GM21723 (cell line): ENCODE results near the gene MIF.

Experiments used
- ATAC-seq: cut with Tn5 transposase; IDR thresholded peaks from one replicate; pipeline ENCODE4 v1.9.1; 2021; ENCODE audit warnings: mild to moderate bottlenecking, moderate library complexity; ENCODE audit not compliant: unreplicated experiment

Gene MIF

DNA sequence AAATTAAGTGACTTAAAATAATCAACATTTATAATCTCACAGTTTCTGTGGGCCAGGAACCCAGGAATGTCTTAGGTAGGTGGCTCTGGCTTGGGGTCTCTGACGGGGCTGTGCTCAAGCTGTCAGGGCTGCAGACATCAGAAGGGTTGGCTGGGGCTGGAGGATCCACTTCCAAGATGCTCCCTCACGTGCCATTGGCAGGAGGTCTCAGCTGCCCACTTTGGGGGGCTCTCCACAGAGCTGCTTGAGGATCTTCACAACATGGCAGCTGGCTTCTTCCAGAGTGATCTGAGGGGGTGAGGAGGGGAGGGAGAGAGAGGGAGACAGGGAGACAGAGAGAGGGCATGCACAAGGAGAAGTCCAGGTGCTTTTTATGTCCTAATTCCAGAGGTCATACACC, 18.4 kb upstream of the MIF start:
- no peak for ATAC-seq

DNA sequence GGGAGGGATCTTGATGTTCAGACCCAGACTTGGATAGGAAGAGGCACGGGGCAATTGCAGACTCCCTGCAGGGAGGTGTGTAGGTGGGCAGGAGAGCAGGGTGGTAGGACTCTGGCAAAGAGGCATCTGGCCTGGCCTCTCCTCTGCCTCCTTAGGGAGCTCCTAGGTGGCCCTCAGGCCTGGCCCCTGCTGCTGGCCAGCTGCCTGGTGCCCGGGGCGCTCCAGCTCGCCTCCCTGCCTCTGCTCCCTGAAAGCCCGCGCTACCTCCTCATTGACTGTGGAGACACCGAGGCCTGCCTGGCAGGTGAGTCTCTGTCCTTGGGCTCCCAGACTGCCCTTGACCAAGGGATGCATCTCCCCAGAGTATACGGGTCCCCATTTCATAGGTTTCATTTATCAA, 16.6 kb upstream of the MIF start:
- no peak for ATAC-seq

DNA sequence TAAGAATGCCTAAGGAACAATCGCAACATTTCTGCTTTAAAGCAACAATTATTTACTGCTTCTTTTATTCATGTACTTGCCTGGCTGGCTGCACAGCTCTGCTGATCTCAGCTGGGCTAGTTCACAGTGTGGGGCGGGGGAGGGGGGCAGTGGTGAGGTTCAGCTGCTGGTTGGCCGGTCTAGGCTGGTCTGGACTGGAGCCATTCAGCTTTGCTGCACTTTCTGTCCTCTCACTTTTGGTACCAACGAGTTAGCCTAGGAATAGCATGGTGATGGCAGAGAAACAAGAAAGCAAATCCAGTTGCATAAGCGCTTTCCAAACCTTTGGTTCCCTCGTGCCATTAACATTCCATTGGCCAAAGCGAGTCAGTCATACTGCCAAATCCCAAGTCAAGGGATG, 16.0 kb upstream of the MIF start:
- ATAC-seq: no peak

DNA sequence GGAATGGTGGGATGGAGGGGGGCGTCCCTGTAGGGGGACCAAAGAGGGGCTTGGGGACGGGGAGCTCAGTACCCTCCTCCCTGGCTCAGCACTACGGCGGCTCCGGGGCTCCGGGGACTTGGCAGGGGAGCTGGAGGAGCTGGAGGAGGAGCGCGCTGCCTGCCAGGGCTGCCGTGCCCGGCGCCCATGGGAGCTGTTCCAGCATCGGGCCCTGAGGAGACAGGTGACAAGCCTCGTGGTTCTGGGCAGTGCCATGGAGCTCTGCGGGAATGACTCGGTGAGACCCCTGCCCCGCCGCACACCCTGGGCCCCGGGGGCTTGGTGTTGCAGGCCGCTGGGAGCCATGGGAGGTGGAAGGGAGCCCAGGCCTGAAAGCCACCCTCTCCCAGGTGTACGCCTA, 11.8 kb upstream of the MIF start:
- ATAC-seq: no peak

DNA sequence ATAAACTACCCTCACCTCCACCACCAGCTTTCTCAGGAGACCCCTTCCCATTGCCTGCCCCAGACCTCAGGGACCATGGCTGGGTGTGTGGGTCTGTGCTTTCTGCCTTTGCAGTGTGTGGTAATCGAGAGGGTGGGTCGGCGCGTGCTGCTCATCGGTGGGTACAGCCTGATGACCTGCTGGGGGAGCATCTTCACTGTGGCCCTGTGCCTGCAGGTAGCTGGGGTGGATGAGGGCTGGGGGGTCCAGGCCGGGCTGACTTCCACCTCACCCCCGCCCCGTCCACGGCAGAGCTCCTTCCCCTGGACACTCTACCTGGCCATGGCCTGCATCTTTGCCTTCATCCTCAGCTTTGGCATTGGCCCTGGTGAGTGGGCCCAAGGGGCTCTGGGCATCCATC, 10.5 kb upstream of the MIF start:
- no peak for ATAC-seq

DNA sequence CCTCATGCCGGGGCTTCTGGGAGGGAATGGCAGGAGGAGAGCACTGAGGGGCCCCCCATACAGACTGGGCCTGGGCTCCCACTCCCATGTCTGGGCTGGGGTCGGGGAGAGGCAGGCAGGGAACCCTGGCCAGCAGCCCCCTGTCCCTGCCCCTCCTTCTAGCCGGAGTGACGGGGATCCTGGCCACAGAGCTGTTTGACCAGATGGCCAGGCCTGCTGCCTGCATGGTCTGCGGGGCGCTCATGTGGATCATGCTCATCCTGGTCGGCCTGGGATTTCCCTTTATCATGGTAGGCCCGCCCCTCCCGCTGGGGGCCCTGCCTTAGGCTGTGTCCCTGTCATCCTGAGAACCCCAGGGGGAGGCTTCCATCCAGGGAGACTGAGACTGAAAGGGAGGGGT, 10.0 kb upstream of the MIF start:
- no peak for ATAC-seq

DNA sequence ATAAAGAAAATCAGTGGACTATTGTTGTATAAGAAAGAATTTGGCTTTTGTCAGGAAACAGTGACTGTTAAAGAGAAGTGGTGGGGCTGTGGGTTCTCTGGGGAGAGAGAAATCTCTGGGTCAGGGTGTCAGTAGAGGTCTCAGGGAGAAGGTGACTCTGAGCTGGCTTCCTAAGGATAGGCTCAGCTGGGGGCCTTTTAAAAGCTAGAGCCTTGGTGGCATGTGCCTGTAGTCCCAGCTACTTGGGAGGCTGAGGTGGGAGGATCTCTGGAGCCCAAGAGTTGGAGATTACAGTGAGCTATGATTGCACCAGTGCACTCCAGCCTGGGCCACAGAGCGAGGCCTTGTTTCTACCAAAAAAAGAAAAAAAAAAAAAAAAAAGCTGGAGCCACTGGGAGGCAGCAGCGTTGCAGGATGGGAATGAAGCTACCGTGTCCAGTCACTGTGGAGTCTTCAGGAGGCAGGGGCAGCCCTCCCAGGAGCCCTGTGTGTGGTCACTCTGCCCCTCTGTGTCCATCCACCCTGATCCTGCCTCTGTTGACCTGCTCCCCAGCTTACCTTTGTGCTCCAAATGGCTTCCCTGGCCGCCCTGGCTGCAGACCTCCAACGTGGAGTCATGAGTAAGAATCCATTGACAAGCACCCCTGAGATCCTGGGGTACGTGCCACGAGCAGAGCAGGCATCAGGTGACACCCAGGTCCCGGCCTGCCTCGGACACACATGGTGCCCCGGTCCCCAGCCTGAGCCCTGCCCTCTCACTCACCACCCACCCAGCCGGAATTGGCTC, 5.4 kb upstream of the MIF start:
- ATAC-seq: no peak

DNA sequence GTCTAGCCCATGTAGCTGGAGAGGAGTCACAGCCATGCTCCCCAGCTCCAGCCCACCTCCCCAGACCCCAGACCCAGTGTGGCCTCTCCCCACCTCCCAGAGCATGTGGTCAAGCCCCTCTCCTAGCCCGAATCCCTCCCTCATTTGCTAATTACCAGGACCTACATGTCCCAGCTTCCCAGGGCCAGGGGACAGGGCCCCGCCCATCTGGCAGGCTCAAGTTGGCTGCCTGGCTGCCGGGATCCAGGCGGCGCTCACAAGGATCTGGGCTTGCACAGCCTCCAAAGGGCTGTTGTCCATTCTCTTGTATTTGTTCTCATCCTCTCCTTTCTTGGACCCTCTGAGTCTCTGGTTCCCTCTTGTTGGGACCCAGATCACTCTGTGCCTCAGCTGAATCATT, 4.6 kb upstream of the MIF start:
- ATAC-seq: no peak

DNA sequence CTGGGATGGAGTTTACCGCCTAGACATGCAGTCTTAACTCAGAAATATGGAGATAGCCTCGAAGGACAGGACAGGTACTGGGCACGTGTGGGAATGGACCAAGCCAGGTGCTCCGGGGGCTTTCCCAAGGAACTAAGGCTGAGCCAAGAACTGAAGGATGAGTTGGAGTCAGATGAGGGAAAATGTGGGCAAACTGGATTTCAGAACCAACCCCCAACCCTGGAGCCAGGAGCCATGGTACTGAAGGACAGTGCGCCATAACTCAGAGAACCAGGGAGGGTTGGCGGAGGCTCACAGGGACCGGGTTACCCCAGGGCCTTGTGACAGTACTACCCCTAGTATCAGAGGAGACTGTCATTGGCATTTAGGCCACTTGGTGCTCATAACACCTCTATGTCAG, 2.5 kb upstream of the MIF start:
- ATAC-seq: no peak

DNA sequence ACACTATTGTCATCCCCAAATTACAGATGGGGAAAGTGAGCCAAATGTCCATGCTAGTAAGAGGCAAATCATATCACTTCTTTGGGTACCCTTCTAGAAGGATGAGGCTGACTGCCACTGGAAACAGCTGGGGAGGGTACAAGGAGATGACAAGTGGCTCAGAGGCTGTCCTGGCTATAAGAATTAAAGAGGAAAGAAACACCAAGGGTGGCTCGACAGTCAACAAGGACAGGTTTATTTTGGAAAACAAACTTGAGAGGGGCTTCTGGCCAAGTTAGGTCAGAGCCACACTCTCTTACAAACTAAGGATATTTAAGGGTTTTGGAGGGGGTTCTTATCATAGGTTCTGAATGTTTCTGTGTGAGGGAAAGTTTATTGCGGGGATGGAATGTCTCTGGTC, 2.1 kb upstream of the MIF start:
- no peak for ATAC-seq

DNA sequence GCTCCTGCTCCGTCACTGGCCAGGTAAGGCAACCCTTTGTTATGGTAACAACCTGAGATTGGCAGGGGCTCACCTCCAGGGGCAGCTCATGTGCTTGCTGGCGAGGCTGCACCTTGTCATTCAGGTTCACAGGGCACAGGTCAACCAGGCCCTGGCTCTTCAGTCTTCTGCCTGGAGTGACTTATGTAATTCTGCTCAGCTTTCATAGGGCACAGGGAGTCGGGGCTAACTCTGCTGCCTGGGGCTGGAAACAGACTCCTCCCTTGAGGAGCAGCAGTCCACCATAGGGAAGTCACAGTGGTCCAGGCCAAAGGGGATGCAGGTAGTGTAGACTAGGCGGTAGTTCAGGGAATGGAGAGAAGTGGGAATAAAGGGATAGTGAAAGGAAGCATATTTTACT, 1.5 kb upstream of the MIF start:
- no peak for ATAC-seq

DNA sequence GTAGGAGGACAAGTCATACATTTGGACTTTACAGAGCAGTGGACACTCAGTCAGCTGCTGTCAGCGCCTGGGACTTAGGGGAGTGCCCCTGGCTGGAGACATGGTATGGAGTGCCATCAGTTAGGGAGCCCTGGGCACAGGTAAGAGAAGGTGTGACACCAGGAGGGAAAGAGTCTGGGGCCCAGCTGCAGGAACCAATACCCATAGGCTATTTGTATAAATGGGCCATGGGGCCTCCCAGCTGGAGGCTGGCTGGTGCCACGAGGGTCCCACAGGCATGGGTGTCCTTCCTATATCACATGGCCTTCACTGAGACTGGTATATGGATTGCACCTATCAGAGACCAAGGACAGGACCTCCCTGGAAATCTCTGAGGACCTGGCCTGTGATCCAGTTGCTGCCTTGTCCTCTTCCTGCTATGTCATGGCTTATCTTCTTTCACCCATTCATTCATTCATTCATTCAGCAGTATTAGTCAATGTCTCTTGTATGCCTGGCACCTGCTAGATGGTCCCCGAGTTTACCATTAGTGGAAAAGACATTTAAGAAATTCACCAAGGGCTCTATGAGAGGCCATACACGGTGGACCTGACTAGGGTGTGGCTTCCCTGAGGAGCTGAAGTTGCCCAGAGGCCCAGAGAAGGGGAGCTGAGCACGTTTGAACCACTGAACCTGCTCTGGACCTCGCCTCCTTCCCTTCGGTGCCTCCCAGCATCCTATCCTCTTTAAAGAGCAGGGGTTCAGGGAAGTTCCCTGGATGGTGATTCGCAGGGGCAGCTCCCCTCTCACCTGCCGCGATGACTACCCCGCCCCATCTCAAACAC, 850 bp upstream of the MIF start:
- ATAC-seq: no peak

DNA sequence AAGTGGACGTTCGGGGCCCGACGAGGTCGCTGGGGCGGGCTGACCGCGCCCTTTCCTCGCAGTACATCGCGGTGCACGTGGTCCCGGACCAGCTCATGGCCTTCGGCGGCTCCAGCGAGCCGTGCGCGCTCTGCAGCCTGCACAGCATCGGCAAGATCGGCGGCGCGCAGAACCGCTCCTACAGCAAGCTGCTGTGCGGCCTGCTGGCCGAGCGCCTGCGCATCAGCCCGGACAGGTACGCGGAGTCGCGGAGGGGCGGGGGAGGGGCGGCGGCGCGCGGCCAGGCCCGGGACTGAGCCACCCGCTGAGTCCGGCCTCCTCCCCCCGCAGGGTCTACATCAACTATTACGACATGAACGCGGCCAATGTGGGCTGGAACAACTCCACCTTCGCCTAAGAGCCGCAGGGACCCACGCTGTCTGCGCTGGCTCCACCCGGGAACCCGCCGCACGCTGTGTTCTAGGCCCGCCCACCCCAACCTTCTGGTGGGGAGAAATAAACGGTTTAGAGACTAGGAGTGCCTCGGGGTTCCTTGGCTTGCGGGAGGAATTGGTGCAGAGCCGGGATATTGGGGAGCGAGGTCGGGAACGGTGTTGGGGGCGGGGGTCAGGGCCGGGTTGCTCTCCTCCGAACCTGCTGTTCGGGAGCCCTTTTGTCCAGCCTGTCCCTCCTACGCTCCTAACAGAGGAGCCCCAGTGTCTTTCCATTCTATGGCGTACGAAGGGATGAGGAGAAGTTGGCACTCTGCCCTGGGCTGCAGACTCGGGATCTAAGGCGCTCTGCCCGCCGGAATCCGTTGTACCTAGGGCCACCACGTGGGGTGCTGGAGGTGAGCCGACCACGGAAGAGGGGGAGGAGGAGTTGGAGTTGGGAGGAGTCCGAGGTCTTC, 771 bp downstream of the MIF start:
- ATAC-seq: peak; percentile 25

DNA sequence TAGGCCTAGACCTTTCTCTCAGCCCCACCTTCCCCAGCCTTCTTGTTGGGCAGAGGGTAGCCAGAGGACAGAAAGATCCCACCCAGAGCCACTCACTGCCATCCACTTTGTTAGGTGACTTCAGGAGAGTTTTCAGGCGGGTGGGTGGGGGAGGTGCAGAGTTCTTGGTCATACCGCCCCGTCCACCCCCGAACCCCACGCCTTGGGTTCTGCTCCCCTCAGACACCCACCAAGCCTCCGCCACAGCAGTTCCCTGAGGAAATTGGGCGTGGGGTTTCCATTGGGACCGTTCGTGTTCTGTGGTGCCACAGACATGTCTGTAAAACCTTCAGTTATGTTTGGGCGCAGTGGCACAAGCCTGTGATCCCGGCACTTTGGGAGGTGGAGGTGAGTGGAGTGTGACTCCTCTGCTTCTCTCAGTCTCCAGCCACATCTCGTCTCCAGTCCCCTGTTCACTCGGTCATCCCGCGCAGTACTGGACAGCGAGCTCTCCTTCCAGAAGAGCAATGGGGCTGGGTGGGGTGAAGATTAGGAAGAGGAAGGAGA, 1.5 kb downstream of the MIF start:
- ATAC-seq: no peak

DNA sequence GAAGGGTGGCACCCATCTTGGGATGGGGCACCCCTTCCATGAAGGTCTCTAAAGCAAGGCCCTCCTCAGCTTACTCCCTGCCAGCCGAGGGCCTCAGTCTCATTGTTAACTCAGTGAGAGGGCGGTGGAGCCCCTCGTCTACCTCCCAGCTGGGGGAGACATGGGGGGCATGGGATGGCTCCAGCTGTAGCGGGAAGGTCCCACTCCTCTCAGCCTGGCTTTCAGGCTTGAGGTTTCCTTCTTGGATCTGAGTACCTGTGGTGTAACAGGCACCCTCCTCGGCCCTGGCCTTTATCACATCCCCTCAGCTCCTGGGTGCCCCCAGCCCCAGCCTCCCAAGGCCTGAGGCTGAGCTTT, 2.0 kb downstream of the MIF start:
- ATAC-seq: no peak

DNA sequence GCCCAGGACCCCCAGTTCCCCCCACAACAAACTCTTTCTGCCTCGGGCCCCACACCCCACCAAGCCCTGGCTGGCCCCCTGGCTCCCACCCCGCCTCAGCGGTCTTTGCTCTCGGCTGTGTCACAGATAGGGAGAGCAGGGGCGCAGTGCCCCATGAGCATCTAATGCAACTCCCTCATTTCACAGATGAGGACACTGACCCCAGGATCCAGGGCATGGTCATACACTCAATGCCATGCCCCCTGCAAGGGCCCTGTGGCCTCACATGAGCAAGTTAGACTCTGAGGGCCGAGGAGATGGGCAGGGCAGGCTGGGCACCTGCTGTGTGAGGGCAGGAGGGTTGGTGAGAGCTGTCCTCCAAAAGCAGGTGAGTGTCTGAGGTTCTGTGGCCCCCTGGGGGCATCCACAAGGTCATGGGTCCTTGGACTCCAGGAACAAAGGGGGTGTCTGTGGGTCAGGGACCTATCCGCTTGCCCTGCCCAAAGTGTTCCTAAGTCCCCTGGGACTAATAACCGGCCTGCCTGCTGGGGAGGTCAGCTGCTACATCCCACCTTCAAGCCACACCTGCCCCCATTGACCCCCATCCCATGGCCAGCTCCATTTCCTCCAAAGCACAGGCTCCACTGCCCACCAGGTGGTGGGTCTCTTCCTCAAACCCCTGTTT, 2.5 kb downstream of the MIF start:
- ATAC-seq: no peak

DNA sequence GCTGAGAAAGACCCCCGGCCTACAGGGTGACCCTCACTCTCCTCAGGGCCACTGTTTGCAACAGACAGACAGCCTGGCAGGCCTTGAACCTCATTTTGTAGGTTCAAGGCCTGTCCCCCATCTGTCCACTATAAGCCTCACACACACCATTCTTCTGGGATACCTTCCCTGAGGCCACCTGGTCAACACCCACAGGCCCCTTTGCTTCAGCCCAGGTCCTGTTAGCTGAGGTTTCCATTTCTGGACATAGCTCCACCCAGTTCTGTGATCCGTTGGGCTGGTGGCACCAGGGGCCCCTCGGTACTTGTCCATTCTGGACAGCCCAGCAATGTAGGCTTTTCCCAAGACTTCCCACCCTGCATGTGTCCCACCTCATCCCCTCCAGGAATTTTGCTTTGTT, 3.1 kb downstream of the MIF start:
- ATAC-seq: no peak

DNA sequence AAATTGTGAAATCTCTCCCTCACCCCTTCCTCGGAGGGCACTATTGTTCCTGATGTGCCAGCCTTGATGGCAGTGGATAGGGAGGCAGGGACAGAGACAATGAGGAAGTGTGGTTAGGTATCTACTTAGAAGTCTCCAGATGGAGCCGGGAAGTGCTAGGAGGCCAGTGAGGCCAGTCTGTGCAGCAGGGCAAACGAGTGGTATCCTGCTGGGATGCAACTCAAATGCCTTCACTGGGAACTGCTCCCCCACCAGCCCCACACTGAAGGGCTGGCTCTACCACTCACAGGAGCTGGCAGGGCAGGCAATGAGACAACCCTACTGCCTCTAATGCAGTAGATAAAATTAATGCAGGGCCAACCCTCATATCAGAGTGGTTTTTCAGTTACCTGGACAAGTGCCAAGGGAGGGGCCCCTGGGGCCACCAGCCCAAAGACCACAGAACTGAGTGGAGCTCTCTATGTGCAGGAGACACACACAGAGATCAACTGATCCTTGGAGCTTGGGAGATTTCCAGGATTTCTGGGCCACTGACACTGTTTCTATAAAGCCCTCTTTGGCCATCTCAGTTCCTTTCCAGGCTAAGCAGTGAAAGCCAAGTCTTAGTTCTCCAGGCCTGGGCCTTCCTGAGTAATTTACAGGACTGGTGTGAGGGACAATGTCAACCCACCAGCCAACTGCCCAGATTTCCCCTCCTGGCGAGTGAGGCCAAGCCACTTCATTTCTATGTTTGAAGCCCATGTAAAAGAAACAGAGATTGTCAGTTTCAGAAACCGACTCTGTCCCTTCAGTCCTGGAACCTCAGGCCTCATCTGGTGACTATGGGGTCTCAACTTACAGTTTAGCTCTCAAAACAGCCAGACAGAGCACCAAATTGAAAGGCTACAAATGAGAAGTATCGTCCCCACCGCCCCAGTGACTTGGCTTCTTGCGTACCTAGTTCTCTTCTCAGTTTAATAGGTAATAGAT, 4.1 kb downstream of the MIF start:
- no peak for ATAC-seq

DNA sequence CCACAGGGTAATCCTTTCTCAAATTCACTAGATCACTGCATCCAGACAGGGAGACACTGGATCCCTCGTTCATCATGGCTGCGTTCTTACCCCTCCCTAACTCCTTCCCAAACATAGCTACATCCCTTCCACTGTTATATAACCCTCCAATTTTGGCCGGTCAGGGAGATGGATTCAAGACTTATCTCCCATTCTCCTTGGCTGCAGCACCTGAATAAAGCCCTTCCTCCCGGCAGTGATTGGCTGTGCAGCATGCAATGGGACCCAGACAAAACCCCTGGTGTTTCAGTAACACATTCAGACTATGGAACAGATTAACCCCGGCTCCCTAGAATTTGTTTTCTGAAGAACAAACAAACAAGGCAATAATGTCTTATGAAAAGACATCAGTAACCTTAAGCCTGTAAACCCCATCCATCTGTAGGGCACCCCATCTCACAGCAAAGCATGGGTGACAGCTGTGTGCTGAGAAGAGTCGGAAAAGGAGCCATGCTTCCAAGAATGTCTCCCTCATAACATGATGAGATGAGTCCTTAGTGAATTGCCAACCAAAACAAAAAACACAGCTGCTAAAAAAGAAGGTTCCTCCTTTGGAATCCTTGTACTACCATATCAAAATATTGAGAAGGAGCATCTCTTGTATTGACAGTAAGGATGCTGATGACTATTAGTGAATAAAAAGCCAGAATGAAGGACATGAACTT, 5.0 kb downstream of the MIF start:
- ATAC-seq: no peak
